Stimulated activated CD4-positive, alpha-beta T cell treated with anti-CD3 and anti-CD28 coated beads, Interleukin-15, amount 100 ng/mL, for 24 hours (primary cell): ENCODE measurements around the gene GAD1.

Experiments
- DNase-seq: peaks from one replicate; pipeline ENCODE4 v3.0.0-alpha.2; 2020

The GAD1 gene

DNA sequence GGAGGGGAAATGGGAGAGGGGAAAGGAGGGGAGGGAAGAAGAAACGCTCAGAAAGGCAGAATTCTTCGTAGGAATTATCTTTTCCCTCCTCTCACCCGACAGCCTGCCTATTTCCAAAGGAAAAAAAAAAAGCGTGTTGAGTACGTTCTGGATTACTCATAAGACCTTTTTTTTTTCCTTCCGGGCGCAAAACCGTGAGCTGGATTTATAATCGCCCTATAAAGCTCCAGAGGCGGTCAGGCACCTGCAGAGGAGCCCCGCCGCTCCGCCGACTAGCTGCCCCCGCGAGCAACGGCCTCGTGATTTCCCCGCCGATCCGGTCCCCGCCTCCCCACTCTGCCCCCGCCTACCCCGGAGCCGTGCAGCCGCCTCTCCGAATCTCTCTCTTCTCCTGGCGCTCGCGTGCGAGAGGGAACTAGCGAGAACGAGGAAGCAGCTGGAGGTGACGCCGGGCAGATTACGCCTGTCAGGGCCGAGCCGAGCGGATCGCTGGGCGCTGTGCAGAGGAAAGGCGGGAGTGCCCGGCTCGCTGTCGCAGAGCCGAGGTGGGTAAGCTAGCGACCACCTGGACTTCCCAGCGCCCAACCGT lies at the start of gene GAD1:
GAD1 (plus strand) TSS at position 384 of the 589 bp plus-strand sequence. CDS start 1,705 bp downstream, outside the sequence.
- DNase-seq: peak; percentile 85

GRCh38 chr2:170770008-170770605 lies 46.6 kb upstream of the GAD1 start, which contains the start of gene ERICH2:
Gene ERICH2, plus strand, starts transcription at chr2:170770378. Its CDS starts 304 bp downstream, at chr2:170770682.
- peak; percentile 61 for DNase-seq

GRCh38 chr2:170770606-170771420 lies 45.9 kb upstream of the GAD1 start:
- DNase-seq: peak; percentile 79

DNA sequence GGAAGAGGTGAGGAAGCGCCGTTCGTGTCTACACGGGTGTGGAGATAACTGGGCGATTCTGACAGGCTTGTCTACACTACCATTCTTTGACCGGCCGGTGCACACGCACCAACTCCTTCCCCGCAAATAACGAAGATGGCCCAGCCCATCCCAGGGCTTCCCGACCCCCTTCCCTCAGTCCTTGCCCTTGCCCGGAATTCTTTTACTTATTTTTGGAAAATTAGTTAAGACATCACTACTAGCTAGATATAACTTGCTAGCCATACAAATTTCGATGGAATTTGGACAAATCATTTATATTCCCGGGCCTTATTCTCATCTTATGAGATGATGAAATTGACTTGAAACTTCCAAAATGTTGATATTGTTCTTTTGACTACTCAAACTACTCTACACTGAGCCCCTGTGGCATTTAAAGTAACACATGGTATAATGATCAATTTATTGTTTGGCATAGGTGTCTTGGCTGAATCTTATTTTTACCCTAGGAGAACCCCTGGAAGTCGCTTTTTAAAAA lies 45.2 kb upstream of the GAD1 start:
- no peak for DNase-seq

DNA sequence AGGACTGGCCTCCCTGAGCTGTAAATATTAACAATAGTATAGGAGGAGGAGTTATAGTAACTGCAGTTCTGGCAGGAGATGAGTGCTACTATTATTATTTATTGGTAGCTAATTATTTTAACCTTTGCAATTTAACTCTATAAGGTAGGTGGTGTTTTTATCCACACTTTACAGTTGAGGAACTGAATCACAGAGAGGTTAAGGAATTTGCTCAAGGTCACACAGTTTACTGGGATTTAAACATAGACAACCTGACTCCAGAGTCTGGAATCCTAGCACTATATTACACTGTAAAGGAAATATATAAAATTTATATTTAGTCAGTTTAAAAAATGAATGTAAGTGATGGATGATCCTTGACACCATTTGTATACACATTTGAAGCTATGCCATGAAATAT lies 44.4 kb upstream of the GAD1 start:
- no peak for DNase-seq

DNA sequence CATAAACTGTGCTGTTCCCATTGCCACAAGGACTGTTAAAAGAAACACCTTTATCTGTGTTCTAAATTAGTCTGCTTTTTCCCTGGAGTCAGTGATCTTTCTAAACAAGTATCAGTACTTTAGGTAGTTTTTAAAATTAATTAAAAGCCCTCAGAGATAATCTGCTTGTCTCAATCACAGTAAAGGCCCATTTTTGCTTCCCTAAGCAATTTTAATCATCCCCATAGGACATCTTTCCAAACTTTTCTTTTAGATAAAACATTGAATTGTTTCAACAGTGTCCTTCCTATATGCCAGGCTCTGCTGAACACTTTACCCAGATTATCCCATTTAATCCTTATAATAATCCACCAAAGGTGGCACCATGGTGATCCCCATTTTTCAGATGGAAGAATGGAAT lies 42.6 kb upstream of the GAD1 start:
- no peak for DNase-seq

- no peak for DNase-seq
These were observed 37.8 kb upstream of the GAD1 start for GRCh38 chr2:170778900-170779299.

DNA sequence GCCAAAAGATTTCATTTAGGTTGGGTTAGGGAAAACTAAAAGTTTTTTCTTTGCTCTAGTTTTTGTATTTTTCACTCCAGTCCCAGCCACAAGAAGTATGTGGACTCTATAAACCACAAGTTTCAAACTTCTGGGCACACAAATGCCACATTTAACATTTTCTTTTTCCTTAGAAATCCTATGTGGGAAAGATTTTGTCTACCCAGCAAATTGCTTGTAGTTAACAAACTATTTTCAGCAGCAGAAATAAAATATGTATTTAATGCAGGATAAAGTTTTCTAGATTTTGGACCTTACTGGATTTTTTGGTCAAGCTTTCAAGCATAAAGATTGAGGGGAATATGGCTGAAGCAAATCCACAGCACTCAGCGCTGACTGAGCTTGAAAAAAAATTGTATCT lies 37.4 kb upstream of the GAD1 start:
- no peak for DNase-seq

DNA sequence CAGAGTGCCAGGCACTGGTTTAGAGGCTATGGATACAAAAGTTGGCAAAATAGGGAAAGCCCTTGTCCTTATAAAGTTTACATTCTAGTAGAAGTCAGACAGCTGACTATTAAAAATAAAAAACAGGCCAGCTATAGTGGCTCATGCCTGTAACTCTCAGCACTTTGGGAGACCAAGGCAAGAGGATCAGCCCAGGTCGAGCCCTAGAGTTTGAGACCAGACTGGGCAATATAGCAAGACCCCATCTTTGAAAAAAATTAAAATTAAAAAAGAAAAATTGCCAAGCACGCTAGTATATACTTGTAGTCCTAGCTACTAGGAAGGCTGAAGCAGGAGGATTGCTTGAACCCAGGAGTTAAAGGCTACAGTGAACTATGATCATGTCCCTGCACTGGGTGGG lies 34.0 kb upstream of the GAD1 start:
- no peak for DNase-seq

- no peak for DNase-seq
These were observed 33.1 kb upstream of the GAD1 start for GRCh38 chr2:170783549-170783948.

DNA sequence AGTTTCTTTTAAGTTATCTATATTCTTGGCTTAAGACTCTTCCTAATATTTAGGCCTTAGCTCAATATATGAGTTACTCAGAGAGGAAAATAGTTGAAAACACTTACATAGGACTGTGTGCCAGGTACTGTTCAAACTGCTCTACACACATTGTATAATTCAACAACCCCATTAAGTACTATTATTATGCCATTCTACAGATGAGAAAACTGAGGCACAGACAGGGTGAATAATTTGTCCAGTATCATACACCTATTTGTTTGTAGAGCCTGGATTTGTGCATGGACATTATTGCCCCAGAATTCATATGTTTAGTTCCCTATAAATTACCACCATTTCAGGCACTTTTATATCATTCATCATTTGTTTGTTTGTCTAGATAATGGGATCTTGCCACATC lies 17.7 kb upstream of the GAD1 start:
- DNase-seq: no peak

GRCh38 chr2:170806548-170806947 lies 10.1 kb upstream of the GAD1 start:
- no peak for DNase-seq

DNA sequence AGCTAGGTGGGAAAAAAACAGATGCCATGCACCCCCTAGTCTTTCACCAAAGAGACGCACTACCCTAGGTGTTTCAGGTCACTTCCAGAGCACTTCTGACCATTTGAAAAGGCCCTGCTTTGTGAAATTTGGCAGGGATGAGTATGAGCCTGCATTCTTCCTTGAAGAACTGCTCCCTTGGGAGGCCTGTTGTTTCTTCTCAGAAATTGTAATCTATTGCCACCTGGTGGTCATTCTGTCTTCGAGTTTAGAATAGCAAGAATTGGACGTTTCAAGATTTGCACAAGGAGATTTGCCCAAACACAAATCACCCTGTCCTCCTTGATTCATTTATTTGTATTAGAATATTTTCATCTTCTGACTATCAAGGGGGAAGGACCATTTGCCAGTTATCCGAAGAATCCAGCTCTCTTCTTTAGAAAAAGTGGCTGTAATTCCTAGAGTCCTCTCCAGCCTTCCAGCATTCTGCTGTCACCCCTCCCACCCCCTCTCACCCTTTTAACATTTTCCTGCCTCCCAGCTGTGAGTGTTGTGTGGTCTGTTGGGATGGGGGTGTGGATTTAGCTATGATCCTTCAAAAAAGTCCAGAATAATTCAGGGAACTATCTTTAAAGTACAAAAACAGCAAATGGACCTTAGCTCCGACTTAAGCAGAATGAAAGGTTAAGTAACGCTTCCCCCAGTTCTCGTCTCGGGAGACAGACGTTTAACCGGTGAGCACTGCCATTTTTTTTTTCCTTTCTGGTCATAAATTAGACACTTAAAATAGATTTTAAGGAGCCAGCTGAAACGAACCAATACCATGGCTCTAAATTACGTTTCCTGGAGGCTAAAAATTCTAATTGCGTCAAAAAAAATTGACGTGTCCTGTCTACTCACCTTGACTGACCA lies 3.7 kb upstream of the GAD1 start:
- DNase-seq: no peak

- DNase-seq: peak; percentile 43
These were observed 2.8 kb upstream of the GAD1 start for GRCh38 chr2:170813611-170814532.

- no peak for DNase-seq
These were observed 2.0 kb upstream of the GAD1 start for GRCh38 chr2:170814533-170815230.

GRCh38 chr2:170815311-170815710 lies 1.4 kb upstream of the GAD1 start:
- no peak for DNase-seq

- DNase-seq: peak; percentile 81
These were observed 762 bp upstream of the GAD1 start for GRCh38 chr2:170815746-170816503.

DNA sequence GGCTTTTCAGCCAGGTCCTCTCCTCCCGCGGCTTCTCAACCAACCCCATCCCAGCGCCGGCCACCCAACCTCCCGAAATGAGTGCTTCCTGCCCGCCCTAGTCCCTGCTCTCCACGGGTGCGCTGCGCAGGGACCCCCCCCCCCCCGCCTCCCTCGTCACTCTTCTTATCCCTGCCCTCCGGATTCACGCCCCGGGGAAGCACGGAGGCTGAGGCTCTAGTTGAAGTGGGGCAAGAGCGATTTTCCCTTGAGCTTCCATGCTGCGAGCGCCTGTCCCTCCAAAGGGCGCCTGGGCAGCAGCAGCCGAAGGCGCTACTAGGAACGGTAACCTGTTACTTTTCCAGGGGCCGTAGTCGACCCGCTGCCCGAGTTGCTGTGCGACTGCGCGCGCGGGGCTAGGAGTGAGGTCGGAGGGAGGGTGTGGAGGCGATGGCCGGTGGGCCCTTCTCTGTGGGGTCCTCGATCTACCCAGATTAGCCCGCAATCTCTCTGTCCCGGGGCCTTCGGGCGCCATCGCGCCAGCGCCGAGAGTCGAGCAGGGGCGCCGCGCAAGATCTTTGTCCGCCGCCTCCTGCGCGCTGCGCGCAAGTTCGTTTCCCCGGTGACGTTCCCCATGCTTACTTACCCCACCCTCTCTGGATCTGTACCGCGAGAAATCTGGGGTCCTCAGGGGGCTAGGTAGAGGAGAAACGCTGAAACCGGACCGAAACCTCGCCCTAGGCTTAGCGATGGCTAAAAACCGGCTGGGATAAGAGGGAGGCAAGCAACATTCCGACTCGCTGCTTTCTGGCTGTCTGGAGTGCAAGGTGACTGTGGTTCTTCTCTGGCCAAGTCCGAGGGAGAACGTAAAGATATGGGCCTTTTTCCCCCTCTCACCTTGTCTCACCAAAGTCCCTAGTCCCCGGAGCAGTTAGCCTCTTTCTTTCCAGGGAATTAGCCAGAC lies 677 bp downstream of the GAD1 start:
- DNase-seq: peak; percentile 55
